Liver (tissue), 9 donors: ENCODE data around the gene BIRC6. TPM values are rescaled to one million over a fixed set of nuclear protein-coding genes. Genes with fewer than 3 reads are reported as not detected.

Source experiments
- DNase-seq: peaks from one replicate; pipeline ENCODE4 v3.0.0-alpha.2; 2017; ENCODE audit warnings: low spot score
- H3K27ac ChIP-seq, 2 donors: one replicate each; pipeline ENCODE4 v1.7.0; 2013; ENCODE audit warnings: inconsistent platforms in 2 of 2, low read length in 2 of 2, control low read depth in 1 of 2, low read depth in 1 of 2, mild to moderate bottlenecking in 1 of 2
- H3K27me3 ChIP-seq, 4 donors: one replicate each; pipeline versions ENCODE4 v1.6.1 to v1.7.0; 2013; ENCODE audit warnings: low read length in 3 of 4, inconsistent platforms in 1 of 4, mild to moderate bottlenecking in 1 of 4, moderate library complexity in 1 of 4; ENCODE audit not compliant: control insufficient read depth in 4 of 4, insufficient read depth in 4 of 4
- H3K36me3 ChIP-seq, 4 donors: one replicate each; pipeline versions ENCODE4 v1.6.1 to v1.7.0; 2013; ENCODE audit warnings: low read length in 3 of 4, mild to moderate bottlenecking in 3 of 4, low read depth in 1 of 4, moderate library complexity in 1 of 4; ENCODE audit not compliant: control insufficient read depth in 4 of 4, insufficient read depth in 3 of 4
- H3K4me1 ChIP-seq, 4 donors: one replicate each; pipeline versions ENCODE4 v1.6.1 to v1.7.0; 2013; ENCODE audit warnings: low read length in 3 of 4, mild to moderate bottlenecking in 3 of 4, moderate library complexity in 1 of 4; ENCODE audit not compliant: control insufficient read depth in 4 of 4, insufficient read depth in 4 of 4
- H3K4me3 ChIP-seq, 3 donors: one replicate each; pipeline versions ENCODE4 v1.6.1 to v1.7.0; 2013; ENCODE audit warnings: low read length in 3 of 3, control low read depth in 1 of 3, low read depth in 1 of 3, mild to moderate bottlenecking in 1 of 3
- H3K9ac ChIP-seq, 2 donors: one replicate each; pipeline ENCODE4 v1.7.0; 2013; ENCODE audit warnings: low read length in 2 of 2, mild to moderate bottlenecking in 2 of 2, moderate library complexity in 2 of 2, control low read depth in 1 of 2, low read depth in 1 of 2
- H3K9me3 ChIP-seq, 4 donors: one replicate each; pipeline versions ENCODE4 v1.6.1 to v1.7.0; 2013; ENCODE audit warnings: low read length in 3 of 4; ENCODE audit not compliant: control insufficient read depth in 4 of 4
- ATF3 ChIP-seq: IDR thresholded peaks from 2 replicates; pipeline ENCODE4 v1.6.1; 2016; ENCODE audit warnings: antibody characterized with exemption
- FOXA1 ChIP-seq: IDR thresholded peaks from 2 replicates; pipeline ENCODE4 v1.6.1; 2016; ENCODE audit warnings: antibody characterized with exemption
- FOXA2 ChIP-seq: IDR thresholded peaks from 2 replicates; pipeline ENCODE4 v1.6.1; 2016; ENCODE audit warnings: antibody characterized with exemption
- GABPA ChIP-seq, 2 donors: IDR thresholded peaks in 1 of 2; conservative IDR thresholded peaks in 1 of 2; 2 replicates each; pipeline ENCODE4 v1.6.1; 2016; ENCODE audit warnings: antibody characterized with exemption in 2 of 2, mild to moderate bottlenecking in 1 of 2, moderate library complexity in 1 of 2
- HNF4G ChIP-seq: IDR thresholded peaks from 2 replicates; pipeline ENCODE4 v1.6.1; 2016; ENCODE audit warnings: antibody characterized with exemption
- JUND ChIP-seq, 2 donors: IDR thresholded peaks; 2 replicates each; pipeline ENCODE4 v1.6.1; 2016; ENCODE audit warnings: antibody characterized with exemption in 2 of 2
- MAX ChIP-seq: IDR thresholded peaks from 2 replicates; pipeline ENCODE4 v1.6.1; 2016; ENCODE audit warnings: antibody characterized with exemption
- RAD21 ChIP-seq, 2 donors: IDR thresholded peaks; 2 replicates each; pipeline ENCODE4 v1.6.1; 2016; ENCODE audit warnings: antibody characterized with exemption in 2 of 2, mild to moderate bottlenecking in 2 of 2
- REST ChIP-seq: IDR thresholded peaks from 2 replicates; pipeline ENCODE4 v1.6.1; 2016; ENCODE audit warnings: antibody characterized with exemption, mild to moderate bottlenecking
- SP1 ChIP-seq: IDR thresholded peaks from 2 replicates; pipeline ENCODE4 v1.6.1; 2018; ENCODE audit warnings: antibody characterized with exemption, mild to moderate bottlenecking
- YY1 ChIP-seq: IDR thresholded peaks from 2 replicates; pipeline ENCODE4 v1.6.1; 2016; ENCODE audit warnings: antibody characterized with exemption, mild to moderate bottlenecking
- WGBS: extraction: QIAGEN DNeasy Blood & Tissue Kit; methylation state at CpG from one replicate; pipeline ENCODE4 v1.1.7; 2013; 5-methylcytosine and 5-hydroxymethylcytosine counted together
- polyA plus RNA-seq, 2 donors: library from polyadenylated mRNA; stranded (reverse) in 1 of 2; unstranded in 1 of 2; fragments of 200-250 nt in 1 of 2; fragments of >200 nt in 1 of 2; fragmentation: Nextera tagmentation in 1 of 2; extraction: Ambion mirVana in 1 of 2; gene quantifications; one replicate each; pipeline versions ENCODE4 v1.2.1 to v1.2.3, GENCODE V29; 2013 to 2015
- total RNA-seq, 2 donors: library from RNA; depleted of rRNA; stranded (reverse); fragments of >200 nt; gene quantifications; one replicate each; pipeline ENCODE4 v1.2.3, GENCODE V29; 2014
- TF ChIP-seq, protein P1 (sequence below): fragments of 150-350 bp; IDR thresholded peaks from 2 replicates; pipeline ENCODE4 v1.5.1; 2017; ENCODE audit warnings: improper control_type of control experiment, low read depth, low read length; ENCODE audit not compliant: missing input control
- donor health status: healthy.
- donor health status: healthy.
- donor health status: healthy.
- donor health status: healthy.
- donor health status: healthy.

BIRC6 gene
- total and polyA plus RNA-seq, 4 donors: 11.1 to 171 (median 45.2) TPM

DNA sequence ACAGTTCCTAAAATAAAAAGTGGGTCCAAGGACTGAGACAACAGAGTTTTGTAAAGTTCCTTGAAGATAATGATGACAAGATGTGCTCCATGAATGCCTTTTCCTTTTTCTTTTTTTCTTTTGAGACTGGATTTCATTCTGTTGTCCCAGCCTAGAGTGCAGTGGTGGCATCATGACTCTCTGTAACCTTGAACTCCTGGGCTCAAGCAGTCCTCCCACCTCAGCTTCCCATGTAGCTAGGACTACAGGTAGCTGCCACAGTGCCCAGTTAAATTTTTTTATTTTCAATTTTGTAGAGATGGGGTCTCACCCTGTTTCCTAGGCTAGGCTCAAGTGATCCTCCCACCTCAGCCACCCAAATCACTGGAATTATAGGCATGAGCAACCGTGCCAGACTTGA is 254.9 kb downstream of the BIRC6 start:
- Histone ChIP-seq H3K4me1 (peaks cover 0 to 2% (median 0%) of the 10 kb centered on the region in 4 donors), H3K27me3 (no peaks in the 10 kb centered on the region), H3K9ac (no peak overlapping the region), H3K9me3 (no peaks in the 10 kb centered on the region), H3K27ac (no peak overlapping the region), H3K4me3 (no peak overlapping the region), H3K36me3 (peaks cover 13 to 55% (median 28%) of the 10 kb centered on the region in 4 donors)
- no peak for DNase-seq
- TF ChIP-seq SP1 (no peak), GABPA (IDR thresholded peaks at IDR 0.05 in 1 of 2, conservative IDR thresholded peaks at IDR 0.05 in 1 of 2) (no peak), ATF3 (no peak), FOXA1 (no peak), FOXA2 (no peak), HNF4G (no peak), YY1 (no peak), REST (no peak), MAX (no peak), JUND (IDR thresholded peaks at IDR 0.05) (no peak)
- TF ChIP-seq, protein P1, sequence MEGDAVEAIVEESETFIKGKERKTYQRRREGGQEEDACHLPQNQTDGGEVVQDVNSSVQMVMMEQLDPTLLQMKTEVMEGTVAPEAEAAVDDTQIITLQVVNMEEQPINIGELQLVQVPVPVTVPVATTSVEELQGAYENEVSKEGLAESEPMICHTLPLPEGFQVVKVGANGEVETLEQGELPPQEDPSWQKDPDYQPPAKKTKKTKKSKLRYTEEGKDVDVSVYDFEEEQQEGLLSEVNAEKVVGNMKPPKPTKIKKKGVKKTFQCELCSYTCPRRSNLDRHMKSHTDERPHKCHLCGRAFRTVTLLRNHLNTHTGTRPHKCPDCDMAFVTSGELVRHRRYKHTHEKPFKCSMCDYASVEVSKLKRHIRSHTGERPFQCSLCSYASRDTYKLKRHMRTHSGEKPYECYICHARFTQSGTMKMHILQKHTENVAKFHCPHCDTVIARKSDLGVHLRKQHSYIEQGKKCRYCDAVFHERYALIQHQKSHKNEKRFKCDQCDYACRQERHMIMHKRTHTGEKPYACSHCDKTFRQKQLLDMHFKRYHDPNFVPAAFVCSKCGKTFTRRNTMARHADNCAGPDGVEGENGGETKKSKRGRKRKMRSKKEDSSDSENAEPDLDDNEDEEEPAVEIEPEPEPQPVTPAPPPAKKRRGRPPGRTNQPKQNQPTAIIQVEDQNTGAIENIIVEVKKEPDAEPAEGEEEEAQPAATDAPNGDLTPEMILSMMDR: no peak
- WGBS: 94% methylated on average over 1 of the region's 1 CpG

GRCh38 chr2:32614084-32614483 is 257.3 kb downstream of the BIRC6 start:
- DNase-seq: no peak
- H3K9me3 ChIP-seq: no peaks in the 10 kb centered on the region
- WGBS: 96% methylated on average over 1 of the region's 1 CpG
- no peak overlapping the region for H3K9ac ChIP-seq
- H3K4me3 ChIP-seq: no peak overlapping the region
- TF ChIP-seq, protein P1: no peak
- TF ChIP-seq REST (no peak), YY1 (no peak), SP1 (no peak), GABPA (IDR thresholded peaks at IDR 0.05 in 1 of 2, conservative IDR thresholded peaks at IDR 0.05 in 1 of 2) (no peak), RAD21 (IDR thresholded peaks at IDR 0.05) (no peak), FOXA1 (no peak)
- no peak overlapping the region for H3K27ac ChIP-seq
- peaks cover 4 to 5% (median 4%) of the 10 kb centered on the region in 4 donors for H3K4me1 ChIP-seq
- H3K27me3 ChIP-seq: no peaks in the 10 kb centered on the region
- H3K36me3 ChIP-seq: peaks cover 19 to 50% (median 30%) of the 10 kb centered on the region in 4 donors
